HG03442 (cell line): ENCODE measurements around the gene MRGPRG.

Experiments used
- ATAC-seq: cut with Tn5 transposase; IDR thresholded peaks from one replicate; pipeline ENCODE4 v1.9.1; 2021; ENCODE audit warnings: mild to moderate bottlenecking, moderate library complexity; ENCODE audit not compliant: unreplicated experiment

Gene MRGPRG

GRCh38 chr11:3225826-3226750, 7.5 kb upstream of the MRGPRG start:
- ATAC-seq, result no peak

GRCh38 chr11:3225159-3225758, 6.6 kb upstream of the MRGPRG start:
- no peak for ATAC-seq

- ATAC-seq, result no peak
Measured at GRCh38 chr11:3224401-3225057, 5.9 kb upstream of the MRGPRG start.

- no peak for ATAC-seq
Measured at GRCh38 chr11:3223932-3224381, 5.3 kb upstream of the MRGPRG start.

GRCh38 chr11:3222941-3223915, 4.6 kb upstream of the MRGPRG start:
- no peak for ATAC-seq

DNA sequence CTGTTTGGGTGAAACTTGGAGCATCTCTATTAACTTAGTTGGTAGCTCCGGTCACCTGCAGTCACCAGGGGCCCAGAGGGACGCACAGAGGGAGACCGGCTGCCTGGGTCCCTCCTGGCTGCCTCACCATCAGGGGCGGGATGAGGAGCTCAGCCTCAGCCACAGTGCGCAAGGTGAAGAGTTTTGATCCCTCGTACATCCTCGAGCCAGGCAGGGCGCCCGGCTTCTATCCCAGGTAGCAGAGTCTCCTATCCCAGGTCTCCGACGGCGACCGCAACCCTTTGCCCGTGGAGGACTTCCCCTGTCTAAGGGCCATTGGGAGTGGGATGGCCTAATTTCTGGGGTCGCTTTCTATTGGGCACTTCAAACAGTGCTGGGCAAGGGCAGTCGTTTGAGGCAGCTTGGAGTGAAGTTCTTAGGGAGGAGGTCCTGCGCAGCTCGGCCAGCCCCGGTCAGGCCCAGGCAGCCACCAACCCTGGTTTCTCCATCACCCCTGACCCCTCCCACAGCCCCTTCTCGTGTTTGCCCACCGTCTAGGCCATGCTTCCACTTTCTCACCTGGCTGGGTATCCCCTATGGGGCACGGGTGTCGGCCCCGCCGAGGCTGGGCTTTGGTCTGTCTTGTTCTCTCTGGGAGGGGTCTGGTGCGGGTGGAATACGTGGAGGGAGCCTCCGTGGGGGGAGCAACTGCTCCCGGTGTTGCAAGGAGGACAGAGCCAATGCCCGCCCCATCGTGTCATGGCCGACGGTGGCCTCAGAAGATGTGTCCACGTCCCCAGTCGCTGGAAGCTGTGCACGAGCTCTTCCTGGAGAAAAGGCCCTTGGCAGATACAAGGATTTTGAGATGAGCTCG, 3.6 kb upstream of the MRGPRG start:
- no peak for ATAC-seq

DNA sequence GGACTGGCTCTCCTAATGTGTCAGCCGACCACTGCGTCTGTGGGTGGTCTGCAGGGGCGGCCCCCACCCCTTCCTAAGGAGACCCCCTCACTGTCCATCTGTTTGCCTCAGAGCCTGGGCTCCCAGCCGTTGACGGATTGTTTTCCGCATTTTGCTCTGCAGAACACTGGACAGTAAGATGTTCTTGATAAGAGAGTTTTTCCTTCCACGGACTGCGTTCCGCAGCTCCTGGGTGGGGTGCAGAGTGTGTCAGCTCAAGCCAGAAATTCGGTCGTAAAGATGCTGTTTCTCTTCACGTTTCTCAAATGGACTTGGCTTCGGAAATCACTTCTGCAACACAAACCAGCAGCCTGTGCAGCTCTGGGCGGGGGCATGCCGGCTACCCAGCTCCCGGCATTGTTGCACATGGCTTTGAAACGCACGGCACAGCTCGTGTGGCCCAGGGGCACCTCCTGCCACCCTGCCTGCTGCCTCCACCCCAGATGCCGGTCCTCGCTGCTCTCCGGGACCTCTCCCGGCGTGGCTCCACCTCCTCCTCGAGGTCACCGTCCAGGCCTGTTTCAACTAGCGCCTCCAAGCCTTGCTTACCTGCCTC, 2.9 kb upstream of the MRGPRG start:
- no peak for ATAC-seq

DNA sequence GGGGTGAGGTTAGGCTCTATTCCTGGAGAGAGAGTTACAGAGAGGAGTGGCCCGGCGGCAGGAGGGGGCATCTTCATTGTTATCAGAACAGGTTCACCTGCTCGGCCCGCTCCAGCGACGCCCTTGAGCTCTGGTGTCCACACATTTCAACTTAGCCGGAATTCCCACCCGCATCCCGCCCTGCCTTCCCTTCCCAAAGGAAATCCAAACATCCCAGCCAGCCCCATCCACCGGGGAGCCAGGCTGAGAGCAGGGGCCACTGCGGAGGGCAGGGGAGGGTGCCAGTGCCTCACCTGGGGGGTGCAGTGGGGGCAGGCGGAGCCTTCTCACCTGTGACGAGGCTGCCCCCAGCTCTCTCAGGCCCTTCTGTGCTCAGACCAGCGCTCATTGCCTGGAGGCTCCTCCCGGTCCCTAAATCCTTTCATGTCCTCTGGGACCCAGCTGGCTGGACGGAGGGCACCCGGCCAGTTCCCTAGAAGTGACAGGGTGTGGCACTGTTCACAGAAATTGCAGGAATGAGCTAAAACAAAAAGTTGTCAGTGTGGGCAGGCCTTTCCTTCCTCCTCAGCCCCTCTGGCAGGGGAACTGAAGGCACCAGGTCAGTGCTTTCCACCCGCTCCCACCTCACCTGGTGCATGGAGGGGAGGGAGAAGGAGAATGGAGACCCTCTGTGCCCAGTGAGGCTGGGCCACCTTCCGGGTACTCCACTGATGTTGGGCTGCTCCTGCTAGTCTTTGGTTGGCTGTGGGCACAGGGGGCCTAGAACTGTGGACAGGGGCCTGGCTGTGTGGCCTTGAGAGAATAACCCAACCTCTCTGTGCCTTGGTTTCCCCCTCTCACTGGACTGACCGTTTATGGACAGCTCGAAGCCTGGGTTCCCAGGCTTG, 2.2 kb upstream of the MRGPRG start:
- no peak for ATAC-seq

- ATAC-seq, result no peak
Measured at GRCh38 chr11:3220101-3220500, 1.5 kb upstream of the MRGPRG start.

DNA sequence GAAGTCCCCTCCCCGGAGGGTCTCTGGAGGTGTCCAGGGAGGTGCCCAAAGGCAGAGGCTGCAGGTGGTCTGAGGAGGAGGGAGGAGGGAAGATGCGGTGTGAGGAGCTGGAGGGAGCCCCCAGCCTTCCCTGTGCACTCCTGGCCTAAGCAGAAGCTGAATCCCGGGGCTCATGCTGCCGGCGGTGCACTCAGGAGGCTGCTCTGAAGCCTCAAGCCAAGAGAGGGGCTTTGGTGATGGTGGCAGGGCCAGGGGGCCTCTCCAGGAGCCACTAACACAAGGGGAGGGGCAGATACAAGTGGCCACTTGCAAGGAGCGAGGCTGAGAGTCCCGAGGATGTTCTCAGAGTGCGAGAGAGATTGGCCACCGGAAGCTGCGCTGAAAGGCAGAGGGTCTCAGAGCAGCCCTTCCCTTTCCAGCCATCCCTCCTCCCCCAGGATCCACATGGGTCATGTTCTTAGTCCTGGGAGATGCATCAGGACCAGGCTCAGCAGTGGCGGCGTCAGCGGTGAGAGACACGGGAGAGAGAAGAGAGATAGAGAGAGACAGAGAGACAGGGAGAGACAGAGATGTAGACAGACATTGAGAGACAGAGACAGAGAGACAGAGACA, 774 bp upstream of the MRGPRG start:
- no peak for ATAC-seq

DNA sequence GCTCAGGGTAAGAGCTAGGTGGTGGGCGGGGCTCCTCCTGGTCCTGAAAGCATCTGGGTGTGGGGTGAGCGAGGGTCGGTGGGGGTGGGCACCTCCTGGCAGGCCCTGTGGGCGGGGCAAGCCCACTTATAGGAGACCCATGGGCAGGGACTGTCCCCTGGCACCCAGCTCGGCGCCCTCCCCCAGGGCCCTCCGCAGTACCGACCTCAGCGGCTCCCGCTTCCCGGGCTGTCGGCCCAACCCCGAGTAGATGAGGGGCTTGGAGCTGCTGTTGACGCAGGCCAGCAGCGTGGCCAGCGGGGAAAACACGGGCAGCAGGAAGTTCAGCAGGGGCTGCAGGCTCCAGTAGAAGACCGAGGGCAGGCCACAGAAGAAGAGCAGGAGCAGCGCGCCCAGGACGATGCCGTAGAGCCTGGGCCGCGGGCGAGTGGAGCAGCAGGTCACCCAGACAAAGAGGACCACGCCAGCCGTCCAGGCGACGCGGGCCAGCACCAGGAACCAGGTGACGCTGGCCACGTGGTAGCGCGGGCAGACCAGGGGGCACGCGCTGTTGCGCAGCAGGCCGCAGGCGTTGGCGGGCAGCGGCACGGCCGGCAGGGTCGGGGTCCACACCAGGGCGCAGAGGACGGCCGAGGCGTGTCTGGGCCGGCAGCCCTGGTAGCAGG, 663 bp downstream of the MRGPRG start:
- no peak for ATAC-seq

DNA sequence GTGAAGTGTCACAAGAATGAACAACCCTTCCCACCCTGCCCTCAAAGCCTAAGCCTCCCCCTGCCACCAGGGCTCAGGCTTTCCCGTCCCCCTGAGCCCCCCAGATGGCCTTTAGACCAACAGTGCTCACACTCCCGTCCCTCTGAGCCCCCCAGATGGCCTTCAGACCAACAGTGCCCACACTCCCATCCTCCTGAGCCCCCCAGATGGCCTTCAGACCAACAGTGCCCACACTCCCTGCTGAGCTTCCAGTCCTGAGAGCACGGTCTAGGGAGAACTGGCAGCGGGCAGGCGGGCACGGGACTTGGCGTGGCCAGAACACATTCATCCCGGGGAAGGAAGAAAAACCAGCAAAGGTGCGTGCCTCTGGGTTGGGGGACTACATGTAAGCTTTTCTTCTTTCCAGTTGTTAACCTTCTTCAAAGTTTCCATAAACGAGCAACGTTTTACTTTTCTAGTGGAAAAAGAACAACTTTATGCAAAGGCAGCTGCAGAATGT, 2.5 kb downstream of the MRGPRG start:
- ATAC-seq, result no peak

- no peak for ATAC-seq
Measured at GRCh38 chr11:3215346-3216026, 3.1 kb downstream of the MRGPRG start.

DNA sequence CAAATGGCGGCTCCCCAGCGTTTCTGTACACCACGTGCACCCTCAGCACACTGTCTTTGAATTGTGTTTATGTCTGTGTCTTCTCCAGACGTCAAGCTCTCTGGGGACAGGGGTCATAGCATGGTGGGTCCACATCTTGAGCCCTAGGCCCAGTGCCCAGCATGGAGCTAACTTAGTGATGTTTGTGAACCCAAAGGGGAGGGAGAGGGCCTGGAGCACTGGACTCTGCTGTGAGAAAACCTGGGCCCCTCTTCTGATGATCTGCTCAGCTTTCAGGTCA, 4.3 kb downstream of the MRGPRG start:
- no peak for ATAC-seq

- ATAC-seq, result no peak
Measured at GRCh38 chr11:3213659-3214419, 4.8 kb downstream of the MRGPRG start.

DNA sequence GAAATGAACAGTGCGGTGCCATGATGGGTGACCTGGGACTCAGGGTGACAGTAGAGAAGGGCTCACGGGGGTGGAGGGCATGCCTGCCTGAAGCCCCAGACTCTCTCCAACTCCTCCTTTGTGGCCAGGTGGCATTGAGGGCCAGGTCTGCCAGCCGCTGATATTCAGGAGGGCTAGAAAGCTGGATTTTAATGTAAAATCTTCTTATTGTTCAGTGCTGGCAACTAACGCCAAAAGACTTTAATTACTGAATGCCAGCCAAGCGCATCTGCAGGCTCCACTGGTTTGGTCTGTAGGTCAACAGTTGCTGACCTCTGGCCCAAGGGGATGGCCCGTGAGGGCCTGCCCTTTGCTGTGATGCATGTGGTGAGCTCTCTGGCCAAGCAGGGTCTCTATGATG, 10.3 kb downstream of the MRGPRG start:
- no peak for ATAC-seq
